Large intestine (tissue), 3 donors: Measurements from ENCODE around the gene SMG5. TPM values are rescaled to one million over a fixed set of nuclear protein-coding genes. Genes with fewer than 3 reads are reported as not detected.

Experiments
- DNase-seq, 2 donors: peaks; one replicate each; pipeline versions ENCODE4 v3.0.0 to v3.0.0-alpha.2; 2013
- H3K27ac ChIP-seq: one replicate; pipeline ENCODE4 v1.5.1; 2013; ENCODE audit warnings: low read length
- H3K27me3 ChIP-seq: 2 replicates; pipeline ENCODE4 v1.6.1; 2013; ENCODE audit warnings: low read length; ENCODE audit not compliant: control insufficient read depth, insufficient read depth
- H3K36me3 ChIP-seq: 2 replicates; pipeline ENCODE4 v1.6.1; 2013; ENCODE audit warnings: low read length; ENCODE audit not compliant: control insufficient read depth, insufficient read depth
- H3K4me1 ChIP-seq: one replicate; pipeline ENCODE4 v1.6.1; 2013; ENCODE audit warnings: low read length; ENCODE audit not compliant: control insufficient read depth, insufficient read depth
- H3K4me3 ChIP-seq: one replicate; pipeline ENCODE4 v1.5.1; 2013; ENCODE audit warnings: low read length
- H3K9me3 ChIP-seq: one replicate; pipeline ENCODE4 v1.6.1; 2013; ENCODE audit warnings: mild to moderate bottlenecking, low read depth, low read length, moderate library complexity; ENCODE audit not compliant: control insufficient read depth
- WGBS: methylation state at CpG from one replicate; pipeline ENCODE4 v1.1.5; 2013; ENCODE audit warnings: low lambda C conversion rate; ENCODE audit not compliant: insufficient coverage; 5-methylcytosine and 5-hydroxymethylcytosine counted together
- polyA plus RNA-seq: library from polyadenylated mRNA; unstranded; fragments of 120-200 nt; gene quantifications from one replicate; pipeline ENCODE4 v1.2.1, GENCODE V29; 2013

SMG5 gene
- polyA plus RNA-seq, 1 donor: 57.3 TPM

GRCh38 chr1:156298852-156299357 is 16.3 kb upstream of the SMG5 start, which contains the start of gene VHLL:
VHLL (minus strand) TSS chr1:156299307; CDS start chr1:156299189, 118 bp downstream.
- Histone ChIP-seq H3K36me3 (peaks cover 4% of the 10 kb centered on the region), H3K27ac (no peak within 1 kb of the TSS), H3K4me3 (no peak within 1 kb of the TSS), H3K27me3 (no peaks in the 10 kb centered on the region), H3K9me3 (no peaks in the 10 kb centered on the region), H3K4me1 (peaks cover 4% of the 10 kb centered on the region)
- no peak for DNase-seq
- WGBS: no CpG with 5 or more reads among the region's 19 CpGs

- H3K4me1 ChIP-seq: peaks cover 23% of the 10 kb centered on the region
- no peaks in the 10 kb centered on the region for H3K9me3 ChIP-seq
- H3K27ac ChIP-seq: peak within 1 kb of the TSS; percentile 19
- H3K27me3 ChIP-seq: no peaks in the 10 kb centered on the region
- peak within 1 kb of the TSS; percentile 83 for H3K4me3 ChIP-seq
- peaks cover 19% of the 10 kb centered on the region for H3K36me3 ChIP-seq
- DNase-seq: peak; percentile 61 to 79
- no CpG with 5 or more reads among the region's 17 CpGs for WGBS
Measured at GRCh38 chr1:156295391-156295947, 12.8 kb upstream of the SMG5 start, which contains the start of gene GLMP. GLMP (minus strand) TSS chr1:156295679; CDS start chr1:156295645, 34 bp downstream.

DNA sequence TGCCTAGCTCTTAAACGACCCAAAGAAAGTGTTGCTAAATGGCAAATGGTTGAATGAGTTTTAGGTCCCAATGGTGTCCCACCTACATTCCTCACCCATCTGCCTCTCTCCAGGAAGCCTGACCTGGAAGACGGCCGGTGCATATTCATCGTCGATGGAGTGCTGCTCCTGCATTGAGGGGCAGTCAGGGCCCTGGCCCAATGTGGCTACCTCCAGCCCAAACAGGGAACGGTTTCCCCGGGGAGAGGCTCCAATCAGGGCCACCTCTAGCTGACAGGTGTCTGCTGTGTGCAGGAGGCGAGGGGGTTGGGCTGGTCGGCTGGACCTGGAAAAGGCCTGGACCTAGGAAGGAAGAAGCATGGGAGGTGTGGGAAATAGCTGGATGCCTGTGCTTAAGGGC is 11.3 kb upstream of the SMG5 start:
- WGBS: 80% methylated on average over 1 of the region's 9 CpGs
- H3K4me1 ChIP-seq: peaks cover 23% of the 10 kb centered on the region

DNA sequence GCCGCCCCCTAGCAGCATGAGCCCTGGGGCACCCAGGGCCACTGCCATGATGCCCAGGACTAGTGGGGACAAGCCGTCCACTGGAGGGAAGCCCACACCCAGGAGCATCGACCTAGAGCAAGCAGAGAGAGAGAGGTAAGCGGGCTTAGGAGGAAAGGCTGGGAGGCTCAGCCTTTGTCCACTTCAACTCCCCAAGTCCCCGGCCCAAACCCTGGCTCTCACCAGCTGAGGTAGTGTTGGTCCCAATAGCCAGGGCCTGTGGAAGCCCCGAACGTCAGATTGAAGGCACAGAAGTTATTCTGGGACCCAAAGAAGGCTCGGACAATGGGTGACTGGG is 10.4 kb upstream of the SMG5 start:
- Histone ChIP-seq H3K9me3 (no peaks in the 10 kb centered on the region), H3K36me3 (peaks cover 23% of the 10 kb centered on the region), H3K4me3 (no peak overlapping the region), H3K27ac (no peak overlapping the region), H3K27me3 (no peaks in the 10 kb centered on the region), H3K4me1 (peaks cover 23% of the 10 kb centered on the region)
- WGBS: no CpG with 5 or more reads among the region's 8 CpGs
- no peak for DNase-seq

More for the DNA sequence above, 11.3 kb upstream of the SMG5 start:
- H3K9me3 ChIP-seq: no peaks in the 10 kb centered on the region
- DNase-seq: no peak
- peaks cover 19% of the 10 kb centered on the region for H3K36me3 ChIP-seq
- no peak overlapping the region for H3K4me3 ChIP-seq
- no peak overlapping the region for H3K27ac ChIP-seq
- no peaks in the 10 kb centered on the region for H3K27me3 ChIP-seq

DNA sequence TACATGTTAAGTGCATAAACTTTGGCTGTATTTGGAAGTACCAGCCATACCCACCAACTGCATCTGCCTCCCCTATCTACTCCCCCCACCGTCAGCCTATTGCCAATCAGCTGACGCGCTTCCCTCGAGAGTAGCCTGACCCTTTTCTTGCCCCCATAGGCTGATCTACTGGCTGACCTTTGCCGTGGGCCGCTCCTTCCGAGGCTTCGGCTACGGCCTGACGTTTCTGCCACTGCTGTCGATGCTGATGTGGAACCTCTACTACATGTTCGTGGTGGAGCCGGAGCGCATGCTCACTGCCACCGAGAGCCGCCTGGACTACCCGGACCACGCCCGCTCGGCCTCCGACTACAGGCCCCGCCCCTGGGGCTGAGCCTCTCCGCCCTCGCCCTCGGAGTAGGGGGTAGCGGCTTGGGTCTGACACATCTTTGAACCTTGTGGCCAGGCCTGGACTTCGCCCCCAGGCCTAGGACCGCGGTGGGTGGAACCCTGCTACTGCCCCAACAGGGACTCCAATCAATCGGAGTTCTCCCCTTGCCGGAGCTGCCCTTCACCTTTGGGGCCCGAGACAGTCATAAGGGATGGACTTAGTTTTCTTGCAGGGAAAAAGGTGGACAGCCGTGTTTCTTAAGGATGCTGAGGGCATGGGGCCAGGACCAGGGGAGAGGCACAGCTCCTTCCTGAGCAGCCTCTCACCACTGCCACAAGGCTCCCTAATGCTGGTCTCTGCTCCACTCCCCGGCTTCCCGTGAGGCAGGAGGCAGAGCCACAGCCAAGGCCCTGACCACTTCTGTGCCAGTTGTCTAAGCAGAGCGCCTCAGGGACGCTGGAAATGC is 8.8 kb upstream of the SMG5 start:
- H3K4me1 ChIP-seq: peaks cover 23% of the 10 kb centered on the region
- WGBS: no CpG with 5 or more reads among the region's 37 CpGs
- H3K36me3 ChIP-seq: peaks cover 23% of the 10 kb centered on the region
- H3K27me3 ChIP-seq: no peaks in the 10 kb centered on the region
- no peaks in the 10 kb centered on the region for H3K9me3 ChIP-seq
- H3K4me3 ChIP-seq: peak overlapping the region; percentile 48
- DNase-seq: peak; percentile 93 to 97
- H3K27ac ChIP-seq: peak overlapping the region; percentile 60

- Histone ChIP-seq H3K4me1 (peaks cover 19% of the 10 kb centered on the region), H3K36me3 (peaks cover 28% of the 10 kb centered on the region), H3K27me3 (no peaks in the 10 kb centered on the region), H3K4me3 (no peak overlapping the region), H3K9me3 (no peaks in the 10 kb centered on the region), H3K27ac (no peak overlapping the region)
- DNase-seq: no peak
Measured at GRCh38 chr1:156289857-156290256, 7.2 kb upstream of the SMG5 start.

- H3K4me1 ChIP-seq: peaks cover 25% of the 10 kb centered on the region
- no CpG with 5 or more reads among the region's 8 CpGs for WGBS
Measured at GRCh38 chr1:156286061-156286460, 3.4 kb upstream of the SMG5 start.

DNA sequence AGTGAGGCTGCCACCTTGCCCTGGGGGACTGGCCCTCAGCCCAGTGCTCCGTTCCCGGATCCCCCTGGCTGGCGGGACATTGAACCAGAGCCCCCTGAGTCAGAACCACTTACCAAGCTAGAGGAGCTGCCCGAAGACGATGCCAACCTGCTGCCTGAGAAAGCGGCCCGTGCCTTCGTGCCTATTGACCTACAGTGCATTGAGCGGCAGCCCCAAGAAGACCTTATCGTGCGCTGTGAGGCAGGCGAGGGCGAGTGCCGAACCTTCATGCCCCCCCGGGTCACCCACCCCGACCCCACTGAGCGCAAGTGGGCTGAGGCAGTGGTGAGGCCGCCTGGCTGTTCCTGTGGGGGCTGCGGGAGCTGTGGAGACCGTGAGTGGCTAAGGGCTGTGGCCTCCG is 2.8 kb upstream of the SMG5 start:
- no CpG with 5 or more reads among the region's 21 CpGs for WGBS
- DNase-seq: no peak
- H3K36me3 ChIP-seq: peaks cover 9% of the 10 kb centered on the region
- H3K4me3 ChIP-seq: no peak overlapping the region
- H3K4me1 ChIP-seq: peaks cover 23% of the 10 kb centered on the region
- no peak overlapping the region for H3K27ac ChIP-seq
- no peaks in the 10 kb centered on the region for H3K9me3 ChIP-seq
- no peaks in the 10 kb centered on the region for H3K27me3 ChIP-seq

More at GRCh38 chr1:156286061-156286460, 3.4 kb upstream of the SMG5 start:
- no peak for DNase-seq
- Histone ChIP-seq H3K36me3 (peaks cover 9% of the 10 kb centered on the region), H3K4me3 (no peak overlapping the region), H3K9me3 (no peaks in the 10 kb centered on the region), H3K27ac (no peak overlapping the region), H3K27me3 (no peaks in the 10 kb centered on the region)

- H3K4me3 ChIP-seq: no peak overlapping the region
- H3K27ac ChIP-seq: no peak overlapping the region
- no peaks in the 10 kb centered on the region for H3K27me3 ChIP-seq
- no CpG with 5 or more reads among the region's 4 CpGs for WGBS
- no peaks in the 10 kb centered on the region for H3K9me3 ChIP-seq
- H3K36me3 ChIP-seq: peaks cover 9% of the 10 kb centered on the region
- H3K4me1 ChIP-seq: peaks cover 23% of the 10 kb centered on the region
- no peak for DNase-seq
Measured at GRCh38 chr1:156284757-156285156, 2.1 kb upstream of the SMG5 start.

- H3K4me1 ChIP-seq: peaks cover 23% of the 10 kb centered on the region
- H3K4me3 ChIP-seq: peak within 1 kb of the TSS; percentile 82
- H3K27ac ChIP-seq: peak within 1 kb of the TSS; percentile 70
- DNase-seq: peak in 1 of 2 donors; percentile 39
- 100% methylated on average over 1 of the region's 7 CpGs for WGBS
- H3K9me3 ChIP-seq: no peaks in the 10 kb centered on the region
- peaks cover 11% of the 10 kb centered on the region for H3K36me3 ChIP-seq
- no peaks in the 10 kb centered on the region for H3K27me3 ChIP-seq
Measured at GRCh38 chr1:156284112-156284511, 1.5 kb upstream of the SMG5 start, which contains the start of gene TMEM79. TMEM79 (plus strand) TSS chr1:156284325; CDS start chr1:156285227, 902 bp downstream.
